Stimulated activated CD8-positive, alpha-beta memory T cell treated with anti-CD3 and anti-CD28 coated beads, Interleukin-15, amount 100 ng/mL, for 4 hours (primary cell): ENCODE data around the gene SPATA3.
"Not testable (repeated sequence)": the region's sequence is repeated elsewhere in the genome, so short reads cannot be mapped to it uniquely, and the experiment has no call there.

Source experiments
- DNase-seq, 2 donors: peaks; one replicate each; pipeline ENCODE4 v3.0.0-alpha.2; 2020; ENCODE audit warnings: low read depth in 2 of 2

The SPATA3 gene

DNA sequence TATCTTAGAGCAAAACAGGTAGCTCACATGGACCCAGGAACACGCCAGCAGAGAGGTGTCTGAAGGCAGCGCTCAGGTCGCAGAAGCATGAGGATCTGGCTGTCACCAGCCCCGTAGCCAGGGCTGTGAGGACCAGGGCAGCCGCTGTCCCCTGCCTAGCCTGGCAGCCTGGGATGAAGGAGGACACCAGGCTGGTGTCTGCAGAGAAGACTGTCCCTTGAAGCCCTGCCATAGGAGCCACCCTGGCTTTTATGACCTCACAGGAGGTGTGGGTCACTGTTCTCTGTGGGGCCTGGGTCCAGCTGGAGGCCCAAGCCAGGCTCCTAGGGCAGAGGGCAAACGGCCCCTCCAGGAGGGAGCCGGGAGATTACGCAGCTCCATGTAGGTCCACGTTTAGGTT, at the start of gene SPATA3:
TSS of gene SPATA3 (plus strand) at position 301 of the 400 bp plus-strand sequence. CDS start 113 bp downstream, outside the sequence.
- DNase-seq, result no peak

DNA sequence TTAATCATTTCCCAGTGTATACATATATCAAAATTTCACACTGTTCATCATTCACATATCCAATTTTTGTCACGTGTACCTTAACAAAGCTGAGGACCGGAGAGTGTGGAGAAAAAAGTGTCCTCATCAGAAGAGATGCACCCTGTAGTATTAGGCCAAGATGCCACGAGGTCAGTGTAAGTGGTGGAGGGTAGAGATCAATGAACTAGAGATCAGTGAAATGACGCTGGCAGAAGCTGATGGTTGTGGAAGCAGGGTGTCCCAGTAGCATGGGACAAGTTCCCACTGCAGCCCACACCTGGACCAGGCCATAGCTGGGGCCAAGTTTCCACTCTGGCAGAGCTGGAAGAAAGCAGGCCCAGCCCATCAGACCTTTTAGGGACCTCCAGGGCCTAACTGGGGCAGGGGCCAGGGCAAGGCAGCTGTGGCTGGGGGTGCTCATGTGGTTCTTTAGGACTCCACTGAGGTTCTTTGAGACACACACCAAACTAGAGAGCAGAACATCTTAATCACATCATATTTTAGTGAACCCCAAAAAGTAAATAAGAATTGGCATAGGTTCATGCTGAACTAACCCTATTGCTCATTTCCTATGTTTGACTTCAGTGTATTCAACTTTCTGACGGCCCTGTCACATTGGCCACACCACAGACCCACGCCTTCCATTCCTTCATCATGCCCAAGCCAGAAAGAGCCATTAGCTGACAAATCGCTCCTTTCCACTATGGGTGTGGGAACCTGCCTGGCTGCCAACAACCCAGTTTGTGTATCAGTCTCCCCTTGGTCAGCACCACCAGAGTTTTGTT, 49.3 kb upstream of the SPATA3 start:
- no peak for DNase-seq

DNA sequence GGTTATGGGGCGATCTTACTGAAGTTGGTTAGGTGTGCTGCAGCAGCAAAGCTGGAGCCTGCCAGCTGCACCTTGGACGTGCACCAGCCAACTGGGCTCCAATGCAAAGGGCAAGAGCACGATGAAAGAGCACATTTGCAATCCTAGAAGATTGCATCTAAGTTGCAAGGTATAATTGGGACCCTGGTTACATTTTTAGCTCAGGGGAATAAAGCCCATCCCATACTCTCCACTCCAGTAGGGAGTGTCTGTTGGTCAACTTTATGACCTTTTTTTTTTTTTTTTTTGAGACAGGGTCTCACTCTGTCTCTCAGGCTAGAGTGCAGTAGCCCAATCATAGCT, 48.7 kb upstream of the SPATA3 start:
- no peak for DNase-seq

DNA sequence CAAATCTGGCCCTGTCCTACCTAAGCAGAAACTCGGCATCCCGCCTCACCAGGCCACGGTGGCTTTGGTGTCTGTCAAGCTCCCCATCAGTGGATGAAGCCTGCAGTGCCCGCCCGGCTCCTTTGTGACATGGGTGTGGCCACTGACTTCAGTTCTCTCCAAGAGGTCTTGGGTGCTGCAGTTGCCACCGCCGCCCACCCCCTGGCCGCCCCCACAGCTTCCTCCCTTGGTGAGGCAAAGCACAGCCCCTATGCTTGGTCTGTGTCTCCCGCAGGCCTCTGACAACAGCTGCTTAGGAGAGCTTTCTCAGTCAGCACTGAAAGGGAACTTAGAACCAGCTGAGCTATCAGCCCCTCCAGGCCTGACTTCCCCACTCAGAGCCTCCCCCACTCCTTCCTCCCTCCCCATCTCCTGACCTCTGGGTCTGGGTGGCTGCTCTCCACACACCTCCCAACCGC, 48.0 kb upstream of the SPATA3 start:
- DNase-seq, result no peak

DNA sequence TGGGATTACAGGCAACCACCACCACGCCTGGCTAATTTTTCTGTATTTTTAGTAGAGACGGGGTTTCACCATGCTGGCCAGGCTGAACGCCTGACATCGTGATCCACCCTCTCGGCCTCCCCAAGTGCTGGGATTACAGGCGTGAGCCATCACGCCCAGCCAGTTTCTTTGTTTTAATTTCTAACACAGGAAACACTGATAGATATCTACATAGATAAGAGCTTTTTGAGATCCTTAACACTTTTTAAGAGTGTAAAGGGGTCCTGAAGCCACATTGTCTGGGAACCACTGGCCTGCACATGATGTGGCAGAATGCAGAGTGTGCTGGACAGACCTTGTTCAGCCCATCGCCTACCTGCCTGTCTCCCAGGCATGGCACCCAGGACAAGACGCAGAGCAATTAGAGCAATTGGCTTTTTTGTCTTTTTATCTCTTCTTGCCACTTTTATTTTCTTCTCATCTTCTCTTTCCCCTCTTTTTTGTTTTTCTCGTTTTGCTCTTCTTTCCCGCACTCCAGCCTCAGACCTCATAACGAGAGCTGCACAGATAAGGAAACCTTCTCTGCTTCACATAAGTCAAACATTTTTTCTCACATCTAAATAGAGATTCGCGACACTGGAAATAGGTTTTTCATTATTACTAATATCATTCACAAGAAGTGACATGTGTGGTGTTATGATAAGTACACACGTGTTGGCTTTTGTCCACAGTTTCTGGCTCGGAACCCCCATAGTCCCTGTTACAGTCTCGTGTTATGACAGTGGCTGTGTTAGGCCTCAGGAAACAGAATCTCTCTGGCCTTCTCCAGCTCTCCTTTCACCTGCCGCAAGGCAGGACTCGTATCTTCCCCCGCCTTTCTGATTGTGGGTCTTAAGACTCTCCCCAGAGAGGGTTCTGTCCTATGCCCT, 45.7 kb upstream of the SPATA3 start:
- DNase-seq, result no peak

DNA sequence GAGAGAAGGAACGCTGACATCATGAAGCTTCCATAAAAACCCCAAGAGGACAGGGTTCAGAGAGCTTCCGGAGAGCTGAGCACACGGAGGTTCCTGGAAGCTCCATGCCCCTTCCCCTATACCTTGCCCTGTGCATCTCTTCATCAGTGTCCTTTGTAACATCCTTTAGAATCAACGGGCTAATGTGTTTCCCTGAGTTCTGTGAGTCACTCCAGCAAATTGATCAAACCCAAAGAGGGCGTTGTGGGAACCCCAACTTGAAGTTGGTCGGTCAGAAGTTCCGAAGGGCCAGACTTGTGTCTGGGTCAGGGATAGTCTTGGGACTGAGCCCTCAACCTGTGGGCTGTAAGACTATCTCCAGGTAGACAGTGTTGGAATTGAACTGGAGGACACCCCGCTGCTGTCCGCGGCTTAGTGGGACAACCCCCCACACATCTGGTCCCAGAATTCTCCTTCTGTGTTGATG, 45.0 kb upstream of the SPATA3 start:
- no peak for DNase-seq

DNA sequence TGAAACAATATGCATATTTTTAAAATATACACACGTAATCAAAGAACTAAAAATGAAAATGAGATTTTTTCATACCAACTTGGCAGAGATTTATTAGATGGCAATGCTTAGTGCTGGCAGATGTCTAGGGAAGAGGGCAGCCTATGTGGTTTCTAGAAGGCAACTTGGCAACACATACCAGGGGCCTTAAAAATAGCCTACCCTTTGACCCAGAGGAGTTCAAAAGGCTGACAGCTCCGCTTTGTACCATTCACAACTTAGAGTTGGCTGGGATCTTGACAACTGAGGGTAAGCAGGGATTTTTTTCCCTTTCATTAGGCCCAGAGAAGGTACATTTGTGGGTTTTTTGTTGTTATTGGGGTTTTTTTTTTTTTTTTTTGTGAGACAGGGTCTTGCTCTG, 44.5 kb upstream of the SPATA3 start:
- DNase-seq, result no peak

DNA sequence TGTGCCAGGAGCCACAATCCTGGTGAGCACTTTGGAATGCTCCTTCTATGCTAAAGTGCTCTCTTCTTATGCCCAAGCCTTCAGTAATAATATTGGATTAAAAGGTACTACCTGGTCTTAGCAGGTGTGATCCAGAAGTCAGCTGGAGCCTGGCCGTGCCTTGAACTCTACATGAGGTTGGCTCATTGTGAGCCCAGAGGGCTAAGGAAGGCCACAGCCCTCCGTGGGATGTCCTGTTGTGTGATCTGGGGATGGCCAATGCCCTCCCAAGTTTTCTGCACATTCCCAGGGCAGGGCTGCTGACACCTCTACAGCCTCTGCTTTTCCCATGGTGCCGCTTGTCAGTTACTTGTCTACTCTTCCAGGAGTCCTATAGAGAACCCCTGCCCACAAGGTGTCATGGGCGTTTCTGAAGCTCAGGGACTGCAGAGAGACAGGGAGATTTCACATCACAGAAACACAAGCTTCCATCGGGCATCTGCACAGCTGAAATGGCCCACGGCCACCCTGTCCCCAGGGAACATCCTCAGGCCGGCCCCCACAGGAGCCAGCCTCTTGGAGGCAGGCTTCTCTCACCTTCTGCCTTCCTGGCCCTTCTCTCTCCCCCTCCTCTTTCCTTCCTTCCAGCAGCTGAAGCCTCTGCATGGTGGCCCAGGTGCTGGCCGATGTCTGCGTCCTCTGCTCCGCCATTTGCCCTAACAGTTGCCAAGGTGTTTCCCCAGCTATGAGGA, 43.5 kb upstream of the SPATA3 start:
- no peak for DNase-seq

DNA sequence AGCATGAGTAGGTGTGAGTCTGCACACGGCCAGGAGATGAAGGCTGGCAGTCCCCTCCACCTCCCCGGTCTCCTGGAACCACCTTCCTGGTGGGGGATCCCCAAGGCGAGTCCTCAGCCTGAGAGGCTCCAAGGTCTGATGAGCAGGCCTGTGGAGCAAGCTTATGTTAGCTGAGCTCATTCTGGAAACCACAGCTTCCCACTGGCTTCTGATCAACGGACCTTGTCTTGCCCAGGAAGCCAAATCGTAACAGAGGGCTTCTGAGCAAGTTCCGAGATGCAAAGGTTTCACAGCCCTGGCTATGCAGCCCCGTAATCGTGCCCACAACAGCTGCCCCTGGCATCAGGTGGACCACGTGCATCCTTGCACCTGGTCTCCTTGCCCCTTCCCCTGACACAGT, 42.1 kb upstream of the SPATA3 start:
- no peak for DNase-seq

DNA sequence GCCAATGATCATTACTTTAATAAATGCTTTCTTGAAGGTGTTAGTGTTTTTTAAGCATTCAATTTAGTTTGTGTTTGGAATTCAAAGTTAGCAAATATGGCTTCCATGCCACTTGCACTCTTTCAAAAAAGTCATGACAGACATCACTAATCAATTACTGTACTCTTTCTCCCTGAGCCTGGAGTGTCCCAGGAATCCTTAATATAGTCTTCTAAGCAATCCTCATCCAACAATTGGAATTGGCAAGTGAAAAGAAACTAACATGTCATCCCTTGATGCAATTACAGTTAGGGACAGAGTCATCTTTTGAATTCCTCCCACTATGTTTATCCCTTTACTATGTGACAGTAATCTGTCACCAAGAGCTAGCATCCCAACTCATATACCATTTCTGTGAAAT, 41.2 kb upstream of the SPATA3 start:
- DNase-seq, result no peak

DNA sequence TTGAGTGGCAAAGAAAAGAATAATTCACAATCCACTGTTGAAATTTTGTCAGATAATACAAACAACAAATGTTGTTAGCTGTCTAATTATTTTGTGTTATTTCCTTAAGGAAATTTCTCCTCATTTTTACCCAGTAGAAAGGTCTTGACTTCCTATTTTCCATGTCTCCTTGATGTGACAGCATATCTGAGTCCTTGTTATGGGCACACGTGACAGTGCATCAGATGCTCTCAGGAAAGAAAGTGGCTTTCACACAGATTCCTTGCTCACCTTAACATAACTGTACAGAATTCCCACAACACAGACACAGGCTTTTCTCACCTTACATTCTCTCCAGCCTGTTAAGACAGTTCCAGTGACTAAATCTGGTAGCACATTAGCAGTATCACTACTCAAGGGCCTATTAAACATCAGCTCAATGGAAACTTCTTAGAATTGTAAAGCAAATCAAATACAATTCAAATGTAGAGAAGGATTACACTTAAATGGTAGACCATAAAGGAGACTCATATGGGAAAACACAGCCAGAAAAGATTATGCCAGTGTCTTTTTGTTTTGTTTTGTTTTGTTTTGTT, 40.7 kb upstream of the SPATA3 start:
- no peak for DNase-seq

DNA sequence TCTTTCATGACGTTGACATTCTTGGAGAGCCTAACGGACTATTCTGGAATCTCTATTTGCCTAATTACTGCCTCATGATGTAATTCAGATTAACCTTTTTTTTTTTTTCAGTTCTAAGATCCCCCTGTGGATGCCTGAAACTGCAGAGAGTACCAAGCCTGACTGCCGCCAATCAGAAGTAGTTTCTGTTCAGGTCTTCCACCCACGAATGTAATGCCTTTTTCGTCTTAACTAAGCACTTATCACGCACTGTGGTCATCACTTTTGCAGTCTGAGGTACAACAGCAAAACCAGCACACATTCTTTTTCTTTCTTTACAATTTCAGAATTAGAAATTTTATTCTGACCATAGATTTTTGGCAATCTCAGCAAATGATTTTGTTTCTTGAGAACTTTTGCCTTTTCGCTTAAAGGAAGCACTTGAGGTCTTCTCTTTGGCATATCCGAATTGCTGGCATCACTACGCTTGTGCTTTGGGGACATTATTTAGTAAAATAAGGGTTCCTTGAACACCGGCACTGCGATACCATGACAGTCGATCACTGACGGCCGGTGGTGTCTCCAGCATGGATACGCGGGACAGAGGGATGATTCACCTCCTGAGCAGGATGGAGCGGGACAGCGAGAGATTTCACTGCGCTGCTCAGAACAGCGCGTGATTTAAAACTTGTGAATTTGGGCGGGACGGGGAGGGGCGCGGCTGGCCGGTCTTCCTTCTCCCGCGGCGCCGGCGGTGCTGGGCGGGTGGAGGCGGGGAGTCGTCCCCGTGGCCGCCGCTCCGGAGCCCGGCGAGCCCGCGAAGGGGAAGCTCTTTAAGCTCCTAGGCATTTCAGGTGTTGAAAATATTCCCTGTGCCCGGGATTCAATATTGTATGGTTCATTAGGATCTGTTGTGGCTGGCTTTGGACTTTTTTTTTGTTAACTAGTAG, 38.8 kb upstream of the SPATA3 start:
- no peak for DNase-seq

DNA sequence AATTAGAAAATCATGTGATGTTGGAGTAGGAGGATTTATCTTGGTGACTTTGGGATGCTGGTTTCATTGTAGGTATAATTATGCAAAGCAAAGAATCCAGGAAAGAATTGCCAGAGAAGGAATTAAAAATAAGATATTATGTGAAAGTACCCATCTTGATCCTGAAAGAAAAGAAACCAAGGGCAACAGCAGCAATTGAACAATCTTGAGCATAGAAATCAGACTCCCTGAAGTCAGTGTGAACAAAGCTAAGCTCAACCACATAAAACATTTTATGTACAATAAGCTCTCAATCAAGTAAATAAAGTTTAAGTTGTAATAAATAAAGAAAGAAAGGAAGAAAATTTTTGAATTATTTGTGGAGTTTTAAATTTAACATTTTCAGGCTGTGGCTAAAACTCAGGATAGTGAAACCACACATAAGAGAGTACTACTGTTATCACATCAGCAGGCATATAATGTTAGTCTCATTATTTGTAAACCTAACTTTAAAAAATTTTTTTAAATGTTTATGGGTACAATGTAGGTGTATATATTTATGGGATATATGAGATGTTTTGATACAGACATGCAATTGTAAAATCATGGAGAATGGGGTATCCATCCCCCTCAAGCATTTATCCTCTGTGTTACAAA, 38.0 kb upstream of the SPATA3 start:
- DNase-seq, result no peak

DNA sequence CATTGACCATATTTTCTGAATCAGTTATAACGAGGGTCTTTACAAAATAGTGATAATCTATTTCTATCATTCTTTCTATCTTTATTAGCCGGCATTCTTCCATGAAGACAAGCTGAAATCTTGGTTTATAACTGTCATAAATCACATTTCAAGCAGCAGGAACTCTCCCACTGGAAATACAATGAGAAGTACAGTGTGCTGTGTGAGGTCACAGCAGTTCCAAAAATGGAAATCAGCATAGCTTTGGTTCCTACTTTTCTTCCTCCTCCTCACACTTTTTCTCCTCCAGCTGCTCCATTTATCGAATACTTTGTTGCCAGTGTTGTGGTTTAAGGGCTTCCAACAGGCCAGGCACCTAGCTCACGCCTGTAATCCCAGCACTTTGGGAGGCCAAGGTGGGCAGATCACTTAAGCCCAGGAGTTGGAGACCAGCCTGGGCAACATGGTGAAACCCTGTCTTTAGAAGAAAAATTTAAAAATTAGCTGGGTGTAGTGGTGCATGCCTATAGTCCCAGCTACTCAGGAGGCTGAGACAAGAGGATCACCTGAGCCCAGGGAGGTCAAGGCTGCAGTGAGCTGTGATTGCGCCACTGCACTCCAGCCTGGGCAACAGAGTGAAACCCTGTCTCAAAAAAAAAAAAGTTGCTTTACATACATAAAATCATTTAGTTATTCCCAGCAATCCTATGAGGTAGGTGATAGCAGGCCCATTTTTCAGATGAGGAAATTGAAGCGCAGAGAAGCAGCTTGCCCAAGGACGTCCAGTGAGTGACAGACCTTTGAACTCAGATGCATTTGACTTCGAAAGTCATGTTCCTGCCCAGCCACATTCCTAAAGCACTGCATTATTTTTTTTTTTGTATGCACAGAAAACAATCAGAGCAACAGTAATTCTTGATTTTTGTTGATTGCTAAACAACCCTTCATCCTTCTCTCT, 36.8 kb upstream of the SPATA3 start:
- DNase-seq, result no peak

DNA sequence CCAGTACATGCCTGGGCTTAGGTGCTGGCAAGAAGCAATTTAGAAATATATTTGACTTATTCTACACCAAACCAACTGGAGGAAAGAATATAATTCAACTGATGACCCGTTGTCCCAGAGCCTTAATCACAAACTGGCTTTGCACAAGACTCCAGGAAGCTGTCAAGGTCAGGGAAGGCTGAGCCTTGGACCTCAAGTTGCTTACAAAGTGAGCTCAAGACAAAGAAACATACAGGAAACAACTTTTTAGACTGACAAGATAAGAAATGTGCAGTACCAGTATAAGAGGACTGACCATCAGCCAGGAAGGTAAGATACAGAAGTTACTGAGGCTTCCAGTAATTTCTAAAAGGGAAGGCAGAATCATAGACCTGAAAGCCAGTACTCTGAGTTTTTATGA, 35.9 kb upstream of the SPATA3 start:
- no peak for DNase-seq

DNA sequence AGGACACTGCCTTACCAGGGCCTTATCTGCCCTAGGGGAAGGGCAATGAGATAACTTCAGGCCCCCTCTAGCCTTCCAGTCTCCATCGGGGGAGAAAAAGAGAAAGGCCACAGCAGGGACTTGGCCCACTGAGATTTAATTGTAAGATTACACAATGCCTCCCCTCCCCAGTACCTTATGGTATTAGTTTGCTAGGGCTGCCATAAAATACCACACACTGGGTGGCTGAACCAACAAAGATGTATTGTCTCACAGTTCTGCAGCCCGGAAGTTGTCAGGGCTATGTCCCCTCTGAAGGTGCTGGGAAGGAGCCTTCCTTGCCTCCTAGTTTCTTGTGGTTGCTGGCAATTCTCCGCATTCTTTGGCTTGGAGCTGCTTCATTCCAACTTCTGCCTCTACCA, 34.8 kb upstream of the SPATA3 start:
- DNase-seq, result no peak

DNA sequence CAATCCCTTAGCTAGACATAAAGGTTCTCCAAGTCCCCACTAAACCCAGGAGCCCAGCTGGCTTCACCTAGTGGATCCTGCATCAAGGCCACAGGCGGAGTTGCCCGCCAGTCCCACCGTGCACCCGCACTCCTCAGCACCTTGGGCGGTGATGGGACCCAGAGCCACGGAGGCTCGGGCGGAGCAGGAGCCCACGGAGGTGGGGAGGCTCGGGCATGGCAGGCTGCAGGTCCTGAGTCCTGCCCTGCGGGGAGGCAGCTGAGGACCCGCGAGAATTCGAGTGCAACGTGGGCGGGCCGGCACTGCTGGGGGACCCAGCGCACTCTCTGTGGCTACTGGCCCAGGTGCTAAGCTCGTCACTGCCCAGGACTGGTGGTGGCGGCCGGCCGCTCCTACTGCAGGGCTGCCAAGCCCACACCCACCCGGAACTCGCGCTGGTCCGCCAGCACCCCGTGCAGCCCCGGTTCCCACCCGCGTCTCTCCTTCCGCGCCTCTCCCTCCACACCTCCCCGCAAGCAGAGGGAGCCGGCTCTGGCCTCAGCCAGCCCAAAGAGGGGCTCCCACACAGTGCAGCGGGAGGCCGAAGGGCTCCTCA, 31.7 kb upstream of the SPATA3 start:
- no peak for DNase-seq

DNA sequence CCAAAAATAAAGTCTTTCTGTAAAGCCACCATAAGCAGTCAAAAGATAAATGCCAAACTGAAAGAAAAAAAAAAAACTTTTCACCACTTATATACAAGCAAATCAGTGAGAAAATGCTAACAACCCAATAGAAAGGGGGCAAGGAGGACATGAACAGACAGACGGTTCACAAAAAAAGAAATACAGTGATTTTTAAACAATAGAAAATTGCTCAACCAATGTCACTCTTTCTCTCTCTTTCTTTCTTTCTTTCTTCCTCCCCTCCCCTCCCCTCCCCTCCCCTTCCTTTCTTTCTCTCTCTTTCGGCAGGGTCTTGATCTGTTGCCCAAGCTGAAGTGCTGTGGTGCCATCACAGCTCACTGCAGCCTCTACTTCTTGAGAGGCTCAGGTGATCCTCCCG, 28.8 kb upstream of the SPATA3 start:
- DNase-seq, result no peak

DNA sequence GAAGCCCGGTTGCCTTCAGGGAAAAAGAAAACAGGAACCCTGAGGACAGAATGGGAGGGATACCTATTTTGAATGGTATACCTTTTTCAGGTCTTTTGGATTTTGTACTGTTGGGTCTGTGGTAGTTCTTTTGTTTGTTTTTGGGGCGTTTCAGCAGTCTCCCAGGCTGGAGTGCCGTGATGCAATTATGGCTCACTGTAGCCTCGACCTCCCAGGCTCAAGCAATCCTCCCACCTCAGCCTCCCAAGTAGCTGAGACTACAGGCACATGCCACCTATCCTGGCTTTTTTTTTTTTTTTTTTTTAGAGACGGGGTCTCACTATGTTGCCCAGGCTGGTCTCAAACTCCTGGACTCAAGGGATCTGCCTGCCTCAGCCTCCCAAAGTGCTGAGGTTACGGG, 27.6 kb upstream of the SPATA3 start:
- not testable (repeated sequence) for DNase-seq
